H9 (cell line): ENCODE measurements around the gene C16orf89. TPM values are rescaled to one million over a fixed set of nuclear protein-coding genes. Genes with fewer than 3 reads are reported as not detected.
"Not testable (repeated sequence)": the region's sequence is repeated elsewhere in the genome, so short reads cannot be mapped to it uniquely, and the experiment has no call there.

Source experiments
- DNase-seq: peaks from one replicate; pipeline ENCODE4 v3.0.0-alpha.2; 2017
- H2AFZ ChIP-seq: one replicate; pipeline ENCODE4 v1.6.1; 2013; ENCODE audit warnings: mild to moderate bottlenecking, low read length, control low read depth, moderate library complexity
- H2AK5ac ChIP-seq: 2 replicates; pipeline ENCODE4 v1.6.1; 2013; ENCODE audit warnings: low read length, control low read depth, mixed read lengths; ENCODE audit not compliant: insufficient read length
- H2BK120ac ChIP-seq: one replicate; pipeline ENCODE4 v1.6.1; 2013; ENCODE audit warnings: low read depth, mild to moderate bottlenecking, low read length, control low read depth, inconsistent platforms; ENCODE audit not compliant: poor library complexity, severe bottlenecking
- H2BK12ac ChIP-seq: 2 replicates; pipeline ENCODE4 v1.6.1; 2013; ENCODE audit warnings: low read length, control low read depth, mixed read lengths, low read depth; ENCODE audit not compliant: insufficient read length
- H2BK15ac ChIP-seq: 2 replicates; pipeline ENCODE4 v1.6.1; 2013; ENCODE audit warnings: low read depth, low read length, control low read depth
- H2BK20ac ChIP-seq: one replicate; pipeline ENCODE4 v1.6.1; 2013; ENCODE audit warnings: low read depth, mild to moderate bottlenecking, low read length, control low read depth, inconsistent platforms; ENCODE audit not compliant: poor library complexity, severe bottlenecking
- H2BK5ac ChIP-seq: 2 replicates; pipeline ENCODE4 v1.6.1; 2013; ENCODE audit warnings: low read length, control low read depth, mixed read lengths; ENCODE audit not compliant: insufficient read length
- H3K14ac ChIP-seq: 2 replicates; pipeline ENCODE4 v1.6.1; 2013; ENCODE audit warnings: low read length, control low read depth; ENCODE audit not compliant: insufficient read depth
- H3K18ac ChIP-seq: 2 replicates; pipeline ENCODE4 v1.6.1; 2013; ENCODE audit warnings: low read depth, mild to moderate bottlenecking, mixed read lengths, low read length, control low read depth; ENCODE audit not compliant: insufficient read length
- H3K23ac ChIP-seq: 2 replicates; pipeline ENCODE4 v1.6.1; 2013; ENCODE audit warnings: low read length, control low read depth, mixed read lengths, low read depth; ENCODE audit not compliant: insufficient read length
- H3K23me2 ChIP-seq: 2 replicates; pipeline ENCODE4 v1.6.1; 2013; ENCODE audit warnings: low read depth, mild to moderate bottlenecking, mixed read lengths, low read length, control low read depth; ENCODE audit not compliant: insufficient read length, poor library complexity, severe bottlenecking
- H3K27ac ChIP-seq: 2 replicates; pipeline ENCODE4 v1.5.1; 2013; ENCODE audit warnings: low read length, control low read depth, mixed read lengths, low read depth; ENCODE audit not compliant: insufficient read length
- H3K27me3 ChIP-seq: 2 replicates; pipeline ENCODE4 v1.6.1; 2013; ENCODE audit warnings: low read length, control low read depth, inconsistent platforms; ENCODE audit not compliant: insufficient read depth
- H3K4ac ChIP-seq: 2 replicates; pipeline ENCODE4 v1.6.1; 2013; ENCODE audit warnings: low read depth, mild to moderate bottlenecking, control low read depth, inconsistent platforms, low read length, moderate library complexity
- H3K4me1 ChIP-seq: 2 replicates; pipeline ENCODE4 v1.6.1; 2013; ENCODE audit warnings: low read length, control low read depth, inconsistent platforms; ENCODE audit not compliant: insufficient read depth
- H3K4me2 ChIP-seq: 2 replicates; pipeline ENCODE4 v1.6.1; 2013; ENCODE audit warnings: low read length, control low read depth, mixed read lengths; ENCODE audit not compliant: insufficient read length, insufficient read depth
- H3K56ac ChIP-seq: 2 replicates; pipeline ENCODE4 v1.6.1; 2013; ENCODE audit warnings: low read depth, mild to moderate bottlenecking, mixed read lengths, low read length, control low read depth; ENCODE audit not compliant: insufficient read length
- H3K79me1 ChIP-seq: 2 replicates; pipeline ENCODE4 v1.6.1; 2013; ENCODE audit warnings: low read depth, mild to moderate bottlenecking, moderate library complexity, low read length, control low read depth, inconsistent platforms; ENCODE audit not compliant: insufficient read depth, poor library complexity, severe bottlenecking
- H3K79me2 ChIP-seq: 2 replicates; pipeline ENCODE4 v1.6.1; 2013; ENCODE audit warnings: low read length, control low read depth, inconsistent platforms; ENCODE audit not compliant: insufficient read depth
- H3K9ac ChIP-seq: 2 replicates; pipeline ENCODE4 v1.6.1; 2013; ENCODE audit warnings: low read length, control low read depth, mixed read lengths; ENCODE audit not compliant: insufficient read length; ENCODE audit errors: extremely low read depth
- H3K9me3 ChIP-seq: one replicate; pipeline ENCODE4 v1.6.1; 2013; ENCODE audit warnings: low read depth, low read length, inconsistent platforms; ENCODE audit not compliant: control insufficient read depth
- H3T11ph ChIP-seq: one replicate; pipeline ENCODE4 v1.6.1; 2013; ENCODE audit warnings: mild to moderate bottlenecking, low read length, control low read depth, inconsistent platforms
- H4K20me1 ChIP-seq: one replicate; pipeline ENCODE4 v1.6.1; 2013; ENCODE audit not compliant: control insufficient read depth, insufficient read length, insufficient read depth
- H4K5ac ChIP-seq: 2 replicates; pipeline ENCODE4 v1.6.1; 2013; ENCODE audit warnings: low read depth, mild to moderate bottlenecking, mixed read lengths, low read length, control low read depth; ENCODE audit not compliant: insufficient read length
- H4K8ac ChIP-seq: replicated peaks from 2 replicates; pipeline ENCODE4 v1.6.1; 2013; ENCODE audit warnings: low read length, control low read depth, mixed read lengths, low read depth; ENCODE audit not compliant: insufficient read length
- H4K91ac ChIP-seq: 2 replicates; pipeline ENCODE4 v1.6.1; 2013; ENCODE audit warnings: low read depth, mild to moderate bottlenecking, moderate library complexity, mixed read lengths, low read length, control low read depth; ENCODE audit not compliant: insufficient read length
- H3K27ac Mint-ChIP-seq, 3 experiments: 2 replicates in 2 of 3; 3 replicates in 1 of 3; pipeline ENCODE4 v1.8.0; 2020 to 2021; ENCODE audit warnings: mixed read lengths in 3 of 3, mild to moderate bottlenecking in 1 of 3, moderate library complexity in 1 of 3
- H3K27me3 Mint-ChIP-seq: 2 replicates; pipeline ENCODE4 v1.8.0; 2021; ENCODE audit warnings: low read depth, mild to moderate bottlenecking, moderate library complexity, mixed read lengths
- H3K36me3 Mint-ChIP-seq, 3 experiments: 2 replicates in 2 of 3; 3 replicates in 1 of 3; pipeline ENCODE4 v1.8.0; 2020 to 2021; ENCODE audit warnings: low read depth in 3 of 3, mixed read lengths in 3 of 3; ENCODE audit not compliant: insufficient read depth in 1 of 3
- H3K4me1 Mint-ChIP-seq, 2 experiments: 2 replicates each; pipeline ENCODE4 v1.8.0; 2020; ENCODE audit warnings: mixed read lengths in 2 of 2
- H3K4me3 Mint-ChIP-seq, 2 experiments: 2 replicates in 1 of 2; 3 replicates in 1 of 2; pipeline ENCODE4 v1.8.0; 2020 to 2021; ENCODE audit warnings: mild to moderate bottlenecking in 2 of 2, mixed read lengths in 2 of 2, moderate library complexity in 1 of 2
- H3K9me3 Mint-ChIP-seq, 2 experiments: 2 replicates in 1 of 2; 3 replicates in 1 of 2; pipeline ENCODE4 v1.8.0; 2020; ENCODE audit warnings: mild to moderate bottlenecking in 2 of 2, mixed read lengths in 2 of 2, moderate library complexity in 1 of 2
- WGBS: extraction: QIAGEN DNeasy Blood & Tissue Kit; methylation state at CpG from one replicate; pipeline ENCODE4 v1.1.7; 2013; ENCODE audit warnings: missing lambda C conversion rate, low lambda C conversion rate, mixed read lengths; ENCODE audit not compliant: insufficient read length; ENCODE audit errors: extremely low coverage; 5-methylcytosine and 5-hydroxymethylcytosine counted together
- total RNA-seq: library from RNA; stranded (reverse); gene quantifications from 2 replicates; pipeline ENCODE4 v1.2.1, GENCODE V29; 2021

The C16orf89 gene
- total RNA-seq, 1 experiment from 2014 or later: 2.5 TPM

GRCh38 chr16:5080461-5080860 is 14.7 kb upstream of the C16orf89 start:
- not testable (repeated sequence) for H2AK5ac ChIP-seq, H3K14ac ChIP-seq, H3K9me3 ChIP-seq, H3K4me1 ChIP-seq, H3K27me3 ChIP-seq, H4K91ac ChIP-seq, H3K23ac ChIP-seq, H3K9ac ChIP-seq, H3K4me1 Mint-ChIP-seq, H2AFZ ChIP-seq, H3K9me3 Mint-ChIP-seq, H3K79me2 ChIP-seq, H3K4ac ChIP-seq, H3K27ac ChIP-seq, H3K18ac ChIP-seq, H3K27me3 Mint-ChIP-seq, H3T11ph ChIP-seq, H3K79me1 ChIP-seq, H4K8ac ChIP-seq, H2BK5ac ChIP-seq, H3K23me2 ChIP-seq, H3K4me3 Mint-ChIP-seq, H2BK120ac ChIP-seq, H2BK15ac ChIP-seq, H3K4me2 ChIP-seq, H3K27ac Mint-ChIP-seq, DNase-seq, H2BK12ac ChIP-seq, H3K56ac ChIP-seq, H4K5ac ChIP-seq, H4K20me1 ChIP-seq, H2BK20ac ChIP-seq
- H3K36me3 Mint-ChIP-seq: peaks cover 37 to 66% (median 66%) of the 10 kb centered on the region in 3 experiments; a peak in 6 of 7 replicates
- WGBS: no CpG with 5 or more reads among the region's 12 CpGs
